Liver (tissue), 9 donors: ENCODE results near the gene SIGLEC12. TPM values are rescaled to one million over a fixed set of nuclear protein-coding genes. Genes with fewer than 3 reads are reported as not detected.
A peak's percentile ranks its signal among the peaks of the same experiment; 100 is the strongest.

ENCODE experiments used
- DNase-seq: peaks from one replicate; pipeline ENCODE4 v3.0.0-alpha.2; 2017; ENCODE audit warnings: low spot score
- H3K27ac ChIP-seq, 2 donors: one replicate each; pipeline ENCODE4 v1.7.0; 2013; ENCODE audit warnings: inconsistent platforms in 2 of 2, low read length in 2 of 2, control low read depth in 1 of 2, low read depth in 1 of 2, mild to moderate bottlenecking in 1 of 2
- H3K27me3 ChIP-seq, 4 donors: one replicate each; pipeline versions ENCODE4 v1.6.1 to v1.7.0; 2013; ENCODE audit warnings: low read length in 3 of 4, inconsistent platforms in 1 of 4, mild to moderate bottlenecking in 1 of 4, moderate library complexity in 1 of 4; ENCODE audit not compliant: control insufficient read depth in 4 of 4, insufficient read depth in 4 of 4
- H3K36me3 ChIP-seq, 4 donors: one replicate each; pipeline versions ENCODE4 v1.6.1 to v1.7.0; 2013; ENCODE audit warnings: low read length in 3 of 4, mild to moderate bottlenecking in 3 of 4, low read depth in 1 of 4, moderate library complexity in 1 of 4; ENCODE audit not compliant: control insufficient read depth in 4 of 4, insufficient read depth in 3 of 4
- H3K4me1 ChIP-seq, 4 donors: one replicate each; pipeline versions ENCODE4 v1.6.1 to v1.7.0; 2013; ENCODE audit warnings: low read length in 3 of 4, mild to moderate bottlenecking in 3 of 4, moderate library complexity in 1 of 4; ENCODE audit not compliant: control insufficient read depth in 4 of 4, insufficient read depth in 4 of 4
- H3K4me3 ChIP-seq, 3 donors: one replicate each; pipeline versions ENCODE4 v1.6.1 to v1.7.0; 2013; ENCODE audit warnings: low read length in 3 of 3, control low read depth in 1 of 3, low read depth in 1 of 3, mild to moderate bottlenecking in 1 of 3
- H3K9ac ChIP-seq, 2 donors: one replicate each; pipeline ENCODE4 v1.7.0; 2013; ENCODE audit warnings: low read length in 2 of 2, mild to moderate bottlenecking in 2 of 2, moderate library complexity in 2 of 2, control low read depth in 1 of 2, low read depth in 1 of 2
- H3K9me3 ChIP-seq, 4 donors: one replicate each; pipeline versions ENCODE4 v1.6.1 to v1.7.0; 2013; ENCODE audit warnings: low read length in 3 of 4; ENCODE audit not compliant: control insufficient read depth in 4 of 4
- ATF3 ChIP-seq: IDR thresholded peaks from 2 replicates; pipeline ENCODE4 v1.6.1; 2016; ENCODE audit warnings: antibody characterized with exemption
- EGR1 ChIP-seq, 2 donors: IDR thresholded peaks; 2 replicates each; pipeline ENCODE4 v1.6.1; 2016 to 2018; ENCODE audit warnings: antibody characterized with exemption in 2 of 2, low read depth in 2 of 2
- FOXA1 ChIP-seq: IDR thresholded peaks from 2 replicates; pipeline ENCODE4 v1.6.1; 2016; ENCODE audit warnings: antibody characterized with exemption
- FOXA2 ChIP-seq: IDR thresholded peaks from 2 replicates; pipeline ENCODE4 v1.6.1; 2016; ENCODE audit warnings: antibody characterized with exemption
- GABPA ChIP-seq, 2 donors: IDR thresholded peaks in 1 of 2; conservative IDR thresholded peaks in 1 of 2; 2 replicates each; pipeline ENCODE4 v1.6.1; 2016; ENCODE audit warnings: antibody characterized with exemption in 2 of 2, mild to moderate bottlenecking in 1 of 2, moderate library complexity in 1 of 2
- HNF4A ChIP-seq, 2 donors: conservative IDR thresholded peaks; 2 replicates each; pipeline ENCODE4 v1.6.1; 2016; ENCODE audit warnings: antibody characterized with exemption in 2 of 2, mild to moderate bottlenecking in 2 of 2
- HNF4G ChIP-seq: IDR thresholded peaks from 2 replicates; pipeline ENCODE4 v1.6.1; 2016; ENCODE audit warnings: antibody characterized with exemption
- JUND ChIP-seq, 2 donors: IDR thresholded peaks; 2 replicates each; pipeline ENCODE4 v1.6.1; 2016; ENCODE audit warnings: antibody characterized with exemption in 2 of 2
- NR2F2 ChIP-seq: IDR thresholded peaks from 2 replicates; pipeline ENCODE4 v1.6.1; 2016; ENCODE audit warnings: antibody characterized with exemption
- RAD21 ChIP-seq, 2 donors: IDR thresholded peaks; 2 replicates each; pipeline ENCODE4 v1.6.1; 2016; ENCODE audit warnings: antibody characterized with exemption in 2 of 2, mild to moderate bottlenecking in 2 of 2
- RXRA ChIP-seq, 2 donors: IDR thresholded peaks; 2 replicates each; pipeline ENCODE4 v1.6.1; 2017 to 2018; ENCODE audit warnings: antibody characterized with exemption in 2 of 2, mild to moderate bottlenecking in 1 of 2
- SP1 ChIP-seq: IDR thresholded peaks from 2 replicates; pipeline ENCODE4 v1.6.1; 2018; ENCODE audit warnings: antibody characterized with exemption, mild to moderate bottlenecking
- TAF1 ChIP-seq: conservative IDR thresholded peaks from 2 replicates; pipeline ENCODE4 v1.6.1; 2016; ENCODE audit warnings: antibody characterized with exemption, mild to moderate bottlenecking
- YY1 ChIP-seq: IDR thresholded peaks from 2 replicates; pipeline ENCODE4 v1.6.1; 2016; ENCODE audit warnings: antibody characterized with exemption, mild to moderate bottlenecking
- whole genome bisulfite sequencing: extraction: QIAGEN DNeasy Blood & Tissue Kit; methylation state at CpG from one replicate; pipeline ENCODE4 v1.1.7; 2013; 5-methylcytosine and 5-hydroxymethylcytosine counted together
- polyA plus RNA-seq, 2 donors: library from polyadenylated mRNA; stranded (reverse) in 1 of 2; unstranded in 1 of 2; fragments of 200-250 nt in 1 of 2; fragments of >200 nt in 1 of 2; fragmentation: Nextera tagmentation in 1 of 2; extraction: Ambion mirVana in 1 of 2; gene quantifications; one replicate each; pipeline versions ENCODE4 v1.2.1 to v1.2.3, GENCODE V29; 2013 to 2015
- total RNA-seq, 2 donors: library from RNA; depleted of rRNA; stranded (reverse); fragments of >200 nt; gene quantifications; one replicate each; pipeline ENCODE4 v1.2.3, GENCODE V29; 2014
- TF ChIP-seq, protein P1 (sequence below): IDR thresholded peaks from 2 replicates; pipeline ENCODE4 v1.6.1; 2016; ENCODE audit warnings: antibody characterized with exemption
- donor health status: healthy.
- donor health status: healthy.
- donor health status: healthy.
- donor health status: healthy.
- donor health status: healthy.

SIGLEC12 gene
- total and polyA plus RNA-seq, 4 donors = 0.05 to 5.0 (median 0.52) TPM

- no peaks in the 10 kb centered on the region for H3K9me3 ChIP-seq
- H3K27ac ChIP-seq = no peak overlapping the region
- TF ChIP-seq RAD21 (IDR thresholded peaks at IDR 0.05) (no peak), NR2F2 (no peak), FOXA2 (no peak), YY1 (no peak), GABPA (IDR thresholded peaks at IDR 0.05 in 1 of 2, conservative IDR thresholded peaks at IDR 0.05 in 1 of 2) (no peak), FOXA1 (no peak), SP1 (no peak), RXRA (IDR thresholded peaks at IDR 0.05) (no peak), JUND (IDR thresholded peaks at IDR 0.05) (no peak)
- TF ChIP-seq, protein P1, sequence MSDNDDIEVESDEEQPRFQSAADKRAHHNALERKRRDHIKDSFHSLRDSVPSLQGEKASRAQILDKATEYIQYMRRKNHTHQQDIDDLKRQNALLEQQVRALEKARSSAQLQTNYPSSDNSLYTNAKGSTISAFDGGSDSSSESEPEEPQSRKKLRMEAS = no peak
- H3K36me3 ChIP-seq = no peaks in the 10 kb centered on the region
- no peak for DNase-seq
- peaks cover 0 to 3% (median 0%) of the 10 kb centered on the region in 4 donors for H3K27me3 ChIP-seq
- WGBS = 79% methylated on average over 6 of the region's 6 CpGs
- no peaks in the 10 kb centered on the region for H3K4me1 ChIP-seq
- no peak overlapping the region for H3K4me3 ChIP-seq
- no peak overlapping the region for H3K9ac ChIP-seq
Measured at GRCh38 chr19:51544038-51544437, 42.4 kb upstream of the SIGLEC12 start.

DNA sequence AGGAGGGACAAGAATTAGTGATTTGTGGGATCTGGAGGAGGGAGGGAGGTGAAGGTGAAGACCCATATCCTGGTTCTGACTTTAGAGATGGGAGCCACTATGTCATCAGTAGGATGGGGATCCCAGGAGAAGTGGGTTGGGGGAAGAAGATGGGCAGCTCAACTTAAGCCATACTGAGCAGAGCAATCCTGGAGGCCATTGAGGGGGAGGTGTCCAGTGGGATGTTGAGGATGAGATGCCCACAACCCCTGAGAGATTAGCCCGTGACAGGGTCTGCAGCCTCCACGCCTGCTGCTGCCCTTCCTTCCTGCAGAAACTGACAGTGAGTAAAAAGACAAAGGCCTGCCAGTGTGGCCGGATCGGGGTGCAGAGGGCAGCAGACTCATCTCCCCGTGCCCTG, 41.1 kb upstream of the SIGLEC12 start:
- no peak for TF ChIP-seq HNF4A (conservative IDR thresholded peaks at IDR 0.05)
- no peak for TF ChIP-seq GABPA (IDR thresholded peaks at IDR 0.05 in 1 of 2, conservative IDR thresholded peaks at IDR 0.05 in 1 of 2)
- TF ChIP-seq SP1 = no peak
- TF ChIP-seq HNF4G = no peak
- TF ChIP-seq, protein P1 = no peak
- TF ChIP-seq JUND (IDR thresholded peaks at IDR 0.05) = no peak
- TF ChIP-seq FOXA2 = no peak
- TF ChIP-seq FOXA1 = no peak
- no peak for TF ChIP-seq ATF3
- TF ChIP-seq TAF1 = no peak
- WGBS = 65% methylated on average over 5 of the region's 5 CpGs
- H3K9ac ChIP-seq = no peak overlapping the region
- no peaks in the 10 kb centered on the region for H3K9me3 ChIP-seq
- peaks cover 0 to 3% (median 2%) of the 10 kb centered on the region in 4 donors for H3K27me3 ChIP-seq
- H3K4me3 ChIP-seq = no peak overlapping the region
- no peaks in the 10 kb centered on the region for H3K4me1 ChIP-seq
- no peaks in the 10 kb centered on the region for H3K36me3 ChIP-seq
- no peak for DNase-seq
- H3K27ac ChIP-seq = no peak overlapping the region

DNA sequence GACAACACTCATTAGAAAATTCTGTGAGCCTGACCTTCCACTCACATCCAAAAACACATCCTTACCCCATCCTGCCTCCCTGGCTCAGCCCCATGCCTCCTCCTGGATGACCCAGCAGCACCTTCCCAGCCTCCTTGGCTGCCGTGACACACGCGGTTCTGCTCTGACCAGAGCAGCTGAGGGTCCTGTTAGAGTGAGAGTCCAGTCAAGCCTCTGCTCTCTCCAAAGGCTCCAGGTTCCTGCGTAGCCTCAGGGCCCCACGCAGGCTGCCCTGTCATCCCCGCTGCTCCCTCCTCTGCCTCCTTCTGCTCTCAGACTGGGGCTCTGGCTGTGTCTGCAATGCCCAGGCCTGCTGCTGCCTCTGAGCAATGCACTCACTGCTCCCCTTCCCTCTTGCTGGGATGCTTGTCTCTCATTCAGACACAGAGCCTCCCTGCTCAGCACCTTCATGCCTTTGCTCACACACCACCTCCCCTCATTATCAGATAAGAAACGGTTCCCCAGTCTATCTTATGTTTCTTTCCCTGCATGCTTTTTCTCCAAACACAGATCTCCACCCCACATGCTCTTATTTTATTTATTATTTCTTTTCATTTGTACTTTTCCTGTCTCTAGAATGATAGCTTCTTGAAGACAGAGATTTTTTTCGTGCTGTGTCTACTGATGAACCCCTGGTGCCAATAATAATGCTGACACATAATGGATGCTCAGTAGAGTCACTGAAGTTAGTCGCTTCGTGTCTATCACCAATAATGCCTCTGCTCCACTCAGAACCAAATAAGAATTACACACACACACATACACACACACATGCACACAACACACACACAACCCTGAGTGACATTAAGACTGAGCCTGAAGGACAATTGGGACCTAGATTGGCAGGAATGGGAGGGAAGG, 40.1 kb upstream of the SIGLEC12 start:
- peak; percentile 33 for DNase-seq
- no peak for TF ChIP-seq FOXA1
- TF ChIP-seq RXRA (IDR thresholded peaks at IDR 0.05) = no peak
- no peak for TF ChIP-seq RAD21 (IDR thresholded peaks at IDR 0.05)
- TF ChIP-seq HNF4G = no peak
- no peak for TF ChIP-seq SP1
- no peak for TF ChIP-seq YY1
- TF ChIP-seq EGR1 (IDR thresholded peaks at IDR 0.05; ENCODE audit: low read depth in 2 of 2) = no peak
- H3K4me3 ChIP-seq = no peak overlapping the region
- WGBS = 58% methylated on average over 10 of the region's 10 CpGs
- H3K27ac ChIP-seq = no peak overlapping the region
- no peaks in the 10 kb centered on the region for H3K36me3 ChIP-seq
- no peak overlapping the region for H3K9ac ChIP-seq
- H3K4me1 ChIP-seq = no peaks in the 10 kb centered on the region
- no peaks in the 10 kb centered on the region for H3K9me3 ChIP-seq
- peaks cover 0 to 3% (median 2%) of the 10 kb centered on the region in 4 donors for H3K27me3 ChIP-seq
